Measurements from ENCODE around the gene PAF1.

GRCh38 chr19:39369200-39369599 lies 21.7 kb downstream of the PAF1 start:
- no peak for TF ChIP-seq POLR2AphosphoS5 (IDR thresholded peaks at IDR 0.05)
- no peak for TF ChIP-seq CTCF (IDR thresholded peaks at IDR 0.05)
- no peak for TF ChIP-seq POLR2A (IDR thresholded peaks at IDR 0.05)

Data from stomach (tissue), 4 donors.